Left ventricle myocardium inferior (tissue), 1 donor: ENCODE results near the gene MFNG. TPM values are rescaled to one million over a fixed set of nuclear protein-coding genes. Genes with fewer than 3 reads are reported as not detected.
A peak's percentile ranks its signal among the peaks of the same experiment; 100 is the strongest.

Source experiments
- DNase-seq: peaks from one replicate; pipeline ENCODE4 v3.0.0-alpha.2; 2020
- H3K27ac ChIP-seq: fragments of 200-600 bp; replicated peaks from 2 replicates; pipeline ENCODE4 v1.8.0; 2021
- H3K27me3 ChIP-seq: fragments of 200-600 bp; 2 replicates; pipeline ENCODE4 v1.8.0; 2021; ENCODE audit warnings: low read depth
- H3K36me3 ChIP-seq: fragments of 200-600 bp; 2 replicates; pipeline ENCODE4 v1.8.0; 2021
- H3K4me1 ChIP-seq: fragments of 200-600 bp; 2 replicates; pipeline ENCODE4 v1.8.0; 2021
- H3K4me3 ChIP-seq: fragments of 200-600 bp; 2 replicates; pipeline ENCODE4 v1.8.0; 2021; ENCODE audit warnings: mild to moderate bottlenecking, moderate library complexity
- H3K9me3 ChIP-seq: fragments of 200-600 bp; replicated peaks from 2 replicates; pipeline ENCODE4 v1.8.0; 2021
- CTCF ChIP-seq: fragments of 200-600 bp; IDR thresholded peaks from 2 replicates; pipeline ENCODE4 v1.8.0; 2021; ENCODE audit warnings: antibody characterized with exemption, mild to moderate bottlenecking, borderline replicate concordance
- intact Hi-C: fragments of 100-400 bp; cut with micrococcal nuclease; formaldehyde crosslinking; loops from one replicate; pipeline ENCODE4 v1.11.0; 2022
- total RNA-seq: library from RNA; stranded (reverse); fragmentation: NEBNext Ultra II Directional; extraction: Animal tissue kit (Norgen Biotek cat#: 25700); gene quantifications from one replicate; pipeline ENCODE4 v1.2.1, GENCODE V29; 2021
- donor health status: DM: no; HTN: yes; CAD: no; lungs with severe emphysema.

Gene MFNG
- total RNA-seq, 1 donor from 2014 or later, result 11.8 TPM

- H3K27me3 ChIP-seq, result peaks cover 98% of the 10 kb centered on the region
- no peak for DNase-seq
- H3K4me3 ChIP-seq, result peak overlapping the region; percentile 53
Observed at GRCh38 chr22:37419969-37420685, 66.1 kb downstream of the MFNG start.

GRCh38 chr22:37419370-37419968 lies 66.7 kb downstream of the MFNG start:
- no peak for DNase-seq
- peaks cover 98% of the 10 kb centered on the region for H3K27me3 ChIP-seq
- peak overlapping the region; percentile 53 for H3K4me3 ChIP-seq
- TF ChIP-seq CTCF, result no peak
- no peaks in the 10 kb centered on the region for H3K9me3 ChIP-seq
- H3K27ac ChIP-seq, result no peak overlapping the region
- intact Hi-C loops, result no loop called here
- no peaks in the 10 kb centered on the region for H3K36me3 ChIP-seq
- H3K4me1 ChIP-seq, result peaks cover 14% of the 10 kb centered on the region

More at GRCh38 chr22:37419969-37420685, 66.1 kb downstream of the MFNG start:
- Histone ChIP-seq H3K27ac (no peak overlapping the region), H3K36me3 (no peaks in the 10 kb centered on the region), H3K9me3 (no peaks in the 10 kb centered on the region), H3K4me1 (peaks cover 14% of the 10 kb centered on the region)
- TF ChIP-seq CTCF, result no peak
- intact Hi-C loops, result no loop called here

Other genes starting within 250 kb of the MFNG start
- gene RAC2, start 242.1 kb downstream of the MFNG start, total RNA-seq, result 1.8 TPM
- gene CYTH4, start 203.9 kb downstream of the MFNG start, total RNA-seq, result 4.8 TPM
- gene ELFN2, start 58.9 kb downstream of the MFNG start, total RNA-seq, result not detected
- 9.0 TPM for gene CARD10, start 33.0 kb upstream of the MFNG start, total RNA-seq
- 17.7 TPM for gene CDC42EP1, start 74.1 kb upstream of the MFNG start, total RNA-seq
- gene LGALS2, start 93.7 kb upstream of the MFNG start, total RNA-seq, result not detected
- 27.5 TPM for gene GGA1, start 122.5 kb upstream of the MFNG start, total RNA-seq
- 2.5 TPM for gene SH3BP1, start 153.3 kb upstream of the MFNG start, total RNA-seq
- 23.9 TPM for gene PDXP, start 172.3 kb upstream of the MFNG start, total RNA-seq
- 843 TPM for gene LGALS1, start 189.3 kb upstream of the MFNG start, total RNA-seq
- gene NOL12, start 200.0 kb upstream of the MFNG start, total RNA-seq, result 12.8 TPM
- gene TRIOBP, start 210.7 kb upstream of the MFNG start, total RNA-seq, result 86.5 TPM